PC-9 (cell line): ENCODE results near the gene STX2.

ENCODE experiments used
- EZH2 ChIP-seq: fragments of 200-600 bp; sonication (generic); IDR thresholded peaks from 2 replicates; pipeline ENCODE4 v1.8.0; 2017; ENCODE audit warnings: antibody characterized with exemption, low read depth
- TF ChIP-seq, protein P1 (sequence below): fragments of 200-600 bp; sonication (generic); conservative IDR thresholded peaks from 2 replicates; pipeline ENCODE4 v1.6.1; 2017; ENCODE audit warnings: mixed run types, antibody characterized with exemption, mild to moderate bottlenecking, moderate library complexity

GRCh38 chr12:130831246-130831645 lies 7.8 kb downstream of the STX2 start:
- TF ChIP-seq, protein P1, sequence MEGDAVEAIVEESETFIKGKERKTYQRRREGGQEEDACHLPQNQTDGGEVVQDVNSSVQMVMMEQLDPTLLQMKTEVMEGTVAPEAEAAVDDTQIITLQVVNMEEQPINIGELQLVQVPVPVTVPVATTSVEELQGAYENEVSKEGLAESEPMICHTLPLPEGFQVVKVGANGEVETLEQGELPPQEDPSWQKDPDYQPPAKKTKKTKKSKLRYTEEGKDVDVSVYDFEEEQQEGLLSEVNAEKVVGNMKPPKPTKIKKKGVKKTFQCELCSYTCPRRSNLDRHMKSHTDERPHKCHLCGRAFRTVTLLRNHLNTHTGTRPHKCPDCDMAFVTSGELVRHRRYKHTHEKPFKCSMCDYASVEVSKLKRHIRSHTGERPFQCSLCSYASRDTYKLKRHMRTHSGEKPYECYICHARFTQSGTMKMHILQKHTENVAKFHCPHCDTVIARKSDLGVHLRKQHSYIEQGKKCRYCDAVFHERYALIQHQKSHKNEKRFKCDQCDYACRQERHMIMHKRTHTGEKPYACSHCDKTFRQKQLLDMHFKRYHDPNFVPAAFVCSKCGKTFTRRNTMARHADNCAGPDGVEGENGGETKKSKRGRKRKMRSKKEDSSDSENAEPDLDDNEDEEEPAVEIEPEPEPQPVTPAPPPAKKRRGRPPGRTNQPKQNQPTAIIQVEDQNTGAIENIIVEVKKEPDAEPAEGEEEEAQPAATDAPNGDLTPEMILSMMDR, result no peak
- TF ChIP-seq EZH2, result no peak
